GM18505 (cell line): Measurements from ENCODE around the gene PDCL2.
"Not testable (repeated sequence)": the region's sequence is repeated elsewhere in the genome, so short reads cannot be mapped to it uniquely, and the experiment has no call there.

Experiments
- ATAC-seq: cut with Tn5 transposase; IDR thresholded peaks from one replicate; pipeline ENCODE4 v1.9.1; 2021; ENCODE audit not compliant: unreplicated experiment
- POLR2A ChIP-seq: IDR thresholded peaks from 4 replicates; pipeline ENCODE4 v1.6.1; 2011; ENCODE audit warnings: borderline replicate concordance; ENCODE audit not compliant: insufficient read depth, insufficient read length; ENCODE audit errors: extremely low read depth

Gene PDCL2

GRCh38 chr4:55612341-55612740 lies 20.3 kb upstream of the PDCL2 start:
- no peak for TF ChIP-seq POLR2A

GRCh38 chr4:55611358-55612059 lies 19.5 kb upstream of the PDCL2 start:
- no peak for TF ChIP-seq POLR2A
- no peak for ATAC-seq

More at GRCh38 chr4:55612341-55612740, 20.3 kb upstream of the PDCL2 start:
- no peak for ATAC-seq

GRCh38 chr4:55610381-55610780 lies 18.3 kb upstream of the PDCL2 start:
- TF ChIP-seq POLR2A = no peak
- ATAC-seq = no peak

- TF ChIP-seq POLR2A = no peak
- no peak for ATAC-seq
Measured at GRCh38 chr4:55609393-55609866, 17.4 kb upstream of the PDCL2 start.

- no peak for TF ChIP-seq POLR2A
- ATAC-seq = no peak
Measured at GRCh38 chr4:55608591-55608990, 16.5 kb upstream of the PDCL2 start.

- no peak for TF ChIP-seq POLR2A
- ATAC-seq = no peak
Measured at GRCh38 chr4:55604996-55605395, 13.0 kb upstream of the PDCL2 start.

- no peak for TF ChIP-seq POLR2A
- no peak for ATAC-seq
Measured at GRCh38 chr4:55600640-55601039, 8.6 kb upstream of the PDCL2 start.

- TF ChIP-seq POLR2A = no peak
- no peak for ATAC-seq
Measured at GRCh38 chr4:55598641-55599040, 6.6 kb upstream of the PDCL2 start.

- no peak for TF ChIP-seq POLR2A
- no peak for ATAC-seq
Measured at GRCh38 chr4:55588160-55588559, 3.9 kb downstream of the PDCL2 start.

- not testable (repeated sequence) for ATAC-seq
Measured at GRCh38 chr4:55582773-55583172, 9.3 kb downstream of the PDCL2 start.

GRCh38 chr4:55578341-55579010 lies 13.6 kb downstream of the PDCL2 start:
- TF ChIP-seq POLR2A = no peak
- ATAC-seq = no peak

GRCh38 chr4:55575513-55575912 lies 16.5 kb downstream of the PDCL2 start:
- no peak for TF ChIP-seq POLR2A
- ATAC-seq = no peak

GRCh38 chr4:55574252-55574651 lies 17.8 kb downstream of the PDCL2 start:
- ATAC-seq = no peak
- no peak for TF ChIP-seq POLR2A

- no peak for ATAC-seq
- TF ChIP-seq POLR2A = no peak
Measured at GRCh38 chr4:55571806-55572205, 20.2 kb downstream of the PDCL2 start.
